Measurements from ENCODE around the gene WBP2NL. TPM values are rescaled to one million over a fixed set of nuclear protein-coding genes. Genes with fewer than 3 reads are reported as not detected.
A peak's percentile ranks its signal among the peaks of the same experiment; 100 is the strongest.

The WBP2NL gene
- total and polyA plus RNA-seq, 2 of the 8 experiments (the other 6 are each of a cell fraction or from before 2014, with no cell fraction given) = not detected

DNA sequence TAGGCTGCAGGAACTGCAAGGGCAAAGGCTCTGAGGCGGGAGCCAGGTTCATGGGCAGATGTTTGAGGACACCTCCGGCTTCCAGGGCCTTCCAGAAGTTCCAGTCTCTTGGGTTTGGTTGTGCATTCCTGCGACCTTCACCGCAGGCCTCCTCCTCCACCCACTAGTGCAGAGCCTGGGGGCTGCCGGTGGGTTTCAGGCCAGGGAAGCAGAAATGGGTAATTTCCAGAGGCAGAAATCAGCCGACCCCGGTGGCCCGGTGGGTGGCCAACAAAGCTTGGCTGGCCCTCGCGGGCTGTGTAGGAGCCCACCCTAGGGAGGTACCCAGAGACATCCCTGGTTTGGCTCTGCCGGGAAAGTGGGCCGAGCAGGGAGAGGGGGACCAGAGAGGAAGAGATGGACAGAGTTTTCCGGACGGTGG, 75.0 kb downstream of the WBP2NL start:
- no peak overlapping the region for H3K23ac ChIP-seq (ENCODE audit: insufficient read length)
- DNase-seq (ENCODE audit: low read depth in 1 of 2, low spot score in 2 of 2) = no peak
- H3K4me1 ChIP-seq (replicated peaks in 1 of 4; ENCODE audit: control insufficient read depth in 3 of 4, insufficient read depth in 4 of 4, low read length in 3 of 4) = peaks cover 2 to 24% (median 11%) of the 10 kb centered on the region in 4 experiments
- peak overlapping the region; percentile 60; the same call in 1 of the 2 replicates for H2BK5ac ChIP-seq (ENCODE audit: low read depth, low read length)
- peak overlapping the region; percentile 32 for H3K18ac ChIP-seq (ENCODE audit: extremely low read depth, low read length)
- no peak overlapping the region for H3K27ac ChIP-seq (ENCODE audit: low read depth, low read length)
- H3K9me3 ChIP-seq (ENCODE audit: insufficient read depth in 2 of 2, low read depth in 1 of 2, low read length in 1 of 2) = no peaks in the 10 kb centered on the region
- H2BK12ac ChIP-seq (ENCODE audit: low read depth, low read length) = no peak overlapping the region
- no peak overlapping the region for H3K56ac ChIP-seq (replicated peaks; ENCODE audit: insufficient read length, low read depth, low read length)
- H2BK15ac ChIP-seq (ENCODE audit: low read length) = no peak overlapping the region
- H3K27me3 ChIP-seq (replicated peaks in 1 of 4; ENCODE audit: control insufficient read depth in 3 of 4, extremely low read depth in 1 of 4, insufficient read depth in 3 of 4, low read length in 3 of 4) = peaks cover 0 to 9% (median 4%) of the 10 kb centered on the region in 4 experiments; a peak in 2 of 7 replicates
- H4K91ac ChIP-seq (replicated peaks; ENCODE audit: insufficient read length, low read length) = peak overlapping the region; percentile 7
- H3K23me2 ChIP-seq (ENCODE audit: low read depth, low read length) = peaks cover 8% of the 10 kb centered on the region; the same call in 1 of the 2 replicates
- no peak overlapping the region for H2AFZ ChIP-seq (ENCODE audit: low read length)
- no peak overlapping the region for H2BK20ac ChIP-seq (ENCODE audit: low read length)
- peak overlapping the region; percentile 41 to 73; a peak in 3 of 4 replicates for H3K4me2 ChIP-seq (ENCODE audit: insufficient read depth in 1 of 2, low read depth in 2 of 2, low read length in 2 of 2)
- no peak overlapping the region for H2BK120ac ChIP-seq (replicated peaks; ENCODE audit: low read depth, low read length)
- no peak for FAIRE-seq
- H4K8ac ChIP-seq (ENCODE audit: extremely low read depth, insufficient read depth, low read length) = peak overlapping the region; percentile 82; the same call in 1 of the 2 replicates
- TF ChIP-seq BACH1 (IDR thresholded peaks at IDR 0.05; ENCODE audit: low read length) (no peak), EP300 (IDR thresholded peaks at IDR 0.05; ENCODE audit: borderline replicate concordance in 1 of 2, low read depth in 2 of 2, low read length in 2 of 2) (no peak), CBX8 (IDR thresholded peaks at IDR 0.05; ENCODE audit: borderline replicate concordance, low read depth, low read length) (no peak)
- POLR2A ChIA-PET (ENCODE audit: partially characterized antibody) = interaction anchor here (8.9 kb wide), 1 partner anchor 17 kb away, joined by 94 read pairs; the partner anchor contains the start of gene NDUFA6
- H3K79me1 ChIP-seq (ENCODE audit: low read depth, low read length) = no peaks in the 10 kb centered on the region
- H3K4me3 ChIP-seq (ENCODE audit: extremely low read depth in 1 of 4, insufficient read depth in 2 of 4, low read depth in 3 of 4, low read length in 4 of 4) = peak overlapping the region in 1 of 4 experiments; percentile 60; a peak in 2 of 8 replicates
- CTCF ChIA-PET (ENCODE audit: partially characterized antibody) = interaction anchor here (0.6 kb wide), 1 partner anchor 157 kb away, joined by 3 read pairs; no protein-coding TSS in a partner anchor
- no peak overlapping the region for H2AK5ac ChIP-seq (ENCODE audit: low read depth, low read length)
- WGBS, 2 experiments (ENCODE audit: extremely low coverage in 1 of 2, insufficient coverage in 1 of 2, insufficient read length in 1 of 2, insufficient replicate concordance in 2 of 2, low coverage in 1 of 2, low lambda C conversion rate in 2 of 2, missing lambda C conversion rate in 1 of 2) = 78% methylated on average over 11 of the region's 14 CpGs; no CpG with 5 or more reads in 1 of the 2 experiments
- H3K9ac ChIP-seq (replicated peaks in 1 of 4; ENCODE audit: extremely low read depth in 1 of 4, low read depth in 3 of 4, low read length in 3 of 4) = no peak overlapping the region; a peak in 1 of 7 replicates
- H3K14ac ChIP-seq (ENCODE audit: insufficient read length) = no peak overlapping the region
- H3K36me3 ChIP-seq (ENCODE audit: control insufficient read depth in 2 of 4, insufficient read depth in 4 of 4, low read length in 3 of 4) = 0 out of 8 replicates have a peak, but pooled peaks cover 0 to 3% (median 0%) of the 10 kb centered on the region in 4 experiments
- no peak overlapping the region for H3K4ac ChIP-seq (replicated peaks; ENCODE audit: insufficient read length, low read depth, low read length)
- H4K20me1 ChIP-seq (replicated peaks in 1 of 2; ENCODE audit: control insufficient read depth in 1 of 2, insufficient read depth in 2 of 2, low read length in 2 of 2) = no peaks in the 10 kb centered on the region
- no peaks in the 10 kb centered on the region for H3K79me2 ChIP-seq (ENCODE audit: control insufficient read depth in 1 of 2, insufficient read depth in 2 of 2, low read length in 2 of 2)
- H4K5ac ChIP-seq (ENCODE audit: insufficient read length, low read depth, low read length) = no peak overlapping the region

Data from H1 (cell line).